ENCODE measurements around the gene LRRC59. TPM values are rescaled to one million over a fixed set of nuclear protein-coding genes. Genes with fewer than 3 reads are reported as not detected.

LRRC59 gene
- total and polyA plus RNA-seq, 2 of the 8 experiments (the other 6 are each of a cell fraction or from before 2014, with no cell fraction given) = 48.3 to 117 TPM

DNA sequence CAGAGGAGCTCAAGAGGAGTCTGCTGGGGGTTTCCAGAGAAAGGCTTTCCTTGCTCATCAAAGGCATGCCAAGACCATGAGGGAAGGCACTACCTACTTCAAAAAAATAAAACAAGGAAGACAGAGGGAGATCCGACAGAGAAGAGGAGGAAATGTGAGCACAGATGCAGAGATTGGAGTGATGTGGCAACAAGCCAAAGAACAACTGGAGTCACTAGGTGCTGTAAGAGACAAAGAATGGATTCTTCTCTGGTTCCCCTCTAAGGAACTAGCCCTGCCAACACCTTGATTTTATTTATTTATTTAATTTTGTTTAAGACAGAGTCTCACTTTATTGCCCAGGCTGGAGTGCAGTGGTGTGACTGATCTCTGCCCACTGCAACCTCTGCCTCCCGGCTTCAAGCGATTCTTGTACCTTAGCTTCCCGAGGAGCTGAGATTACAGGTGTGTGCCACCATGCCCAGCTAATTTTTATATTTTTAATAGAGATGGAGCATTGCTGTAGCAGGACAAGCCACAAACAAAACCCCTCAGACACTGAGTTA is 14.9 kb upstream of the LRRC59 start:
- no peak overlapping the region for H2BK15ac ChIP-seq (ENCODE audit: low read length)
- H2BK120ac ChIP-seq (replicated peaks; ENCODE audit: low read depth, low read length) = no peak overlapping the region
- H3K27me3 ChIP-seq (replicated peaks in 1 of 4; ENCODE audit: control insufficient read depth in 3 of 4, extremely low read depth in 1 of 4, insufficient read depth in 3 of 4, low read length in 3 of 4) = no peaks in the 10 kb centered on the region; a peak in 1 of 7 replicates
- H2BK20ac ChIP-seq (ENCODE audit: low read length) = no peak overlapping the region
- ChIA-PET CTCF (ENCODE audit: partially characterized antibody) (interaction anchor here (0.6 to 1.1 kb wide), 4 partner anchors 14 to 59 kb away, joined by 3 to 6 read pairs (median 3); partner anchors contain the start of genes ACSF2 and LRRC59), POLR2A (ENCODE audit: partially characterized antibody) (no interaction called here)
- no peak overlapping the region for H3K4ac ChIP-seq (replicated peaks; ENCODE audit: insufficient read length, low read depth, low read length)
- H3K4me1 ChIP-seq (replicated peaks in 1 of 4; ENCODE audit: control insufficient read depth in 3 of 4, insufficient read depth in 4 of 4, low read length in 3 of 4) = no peaks in the 10 kb centered on the region
- H4K8ac ChIP-seq (ENCODE audit: extremely low read depth, insufficient read depth, low read length) = no peak overlapping the region
- H2AFZ ChIP-seq (ENCODE audit: low read length) = no peak overlapping the region
- no peak overlapping the region for H3K14ac ChIP-seq (ENCODE audit: insufficient read length)
- no peak overlapping the region for H3K9ac ChIP-seq (replicated peaks in 1 of 4; ENCODE audit: extremely low read depth in 1 of 4, low read depth in 3 of 4, low read length in 3 of 4)
- H3K4me3 ChIP-seq (ENCODE audit: extremely low read depth in 1 of 4, insufficient read depth in 2 of 4, low read depth in 3 of 4, low read length in 4 of 4) = no peak overlapping the region
- H3K56ac ChIP-seq (replicated peaks; ENCODE audit: insufficient read length, low read depth, low read length) = no peak overlapping the region
- DNase-seq (ENCODE audit: low read depth in 1 of 2, low spot score in 2 of 2) (no peak), FAIRE-seq (no peak)
- H4K20me1 ChIP-seq (replicated peaks in 1 of 2; ENCODE audit: control insufficient read depth in 1 of 2, insufficient read depth in 2 of 2, low read length in 2 of 2) = no peaks in the 10 kb centered on the region
- no peak overlapping the region for H3K18ac ChIP-seq (ENCODE audit: extremely low read depth, low read length)
- H3K36me3 ChIP-seq (ENCODE audit: control insufficient read depth in 2 of 4, insufficient read depth in 4 of 4, low read length in 3 of 4) = no peaks in the 10 kb centered on the region
- no peaks in the 10 kb centered on the region for H3K9me3 ChIP-seq (ENCODE audit: insufficient read depth in 2 of 2, low read depth in 1 of 2, low read length in 1 of 2)
- H3K4me2 ChIP-seq (ENCODE audit: insufficient read depth in 1 of 2, low read depth in 2 of 2, low read length in 2 of 2) = no peak overlapping the region
- no peak overlapping the region for H2AK5ac ChIP-seq (ENCODE audit: low read depth, low read length)
- H4K91ac ChIP-seq (replicated peaks; ENCODE audit: insufficient read length, low read length) = no peak overlapping the region
- H2BK5ac ChIP-seq (ENCODE audit: low read depth, low read length) = no peak overlapping the region
- no peak overlapping the region for H3K23ac ChIP-seq (ENCODE audit: insufficient read length)
- H4K5ac ChIP-seq (ENCODE audit: insufficient read length, low read depth, low read length) = no peak overlapping the region
- no peak overlapping the region for H3K27ac ChIP-seq (ENCODE audit: low read depth, low read length)
- no peaks in the 10 kb centered on the region for H3K79me2 ChIP-seq (ENCODE audit: control insufficient read depth in 1 of 2, insufficient read depth in 2 of 2, low read length in 2 of 2)
- H2BK12ac ChIP-seq (ENCODE audit: low read depth, low read length) = no peak overlapping the region
- H3K79me1 ChIP-seq (ENCODE audit: low read depth, low read length) = no peaks in the 10 kb centered on the region
- H3K23me2 ChIP-seq (ENCODE audit: low read depth, low read length) = no peaks in the 10 kb centered on the region
- WGBS, 2 experiments (ENCODE audit: extremely low coverage in 1 of 2, insufficient coverage in 1 of 2, insufficient read length in 1 of 2, insufficient replicate concordance in 2 of 2, low coverage in 1 of 2, low lambda C conversion rate in 2 of 2, missing lambda C conversion rate in 1 of 2) = 98% methylated on average over 4 of the region's 4 CpGs; no CpG with 5 or more reads in 1 of the 2 experiments
- no peak for TF ChIP-seq CBX8 (IDR thresholded peaks at IDR 0.05; ENCODE audit: borderline replicate concordance, low read depth, low read length)
- TF ChIP-seq, protein P1, sequence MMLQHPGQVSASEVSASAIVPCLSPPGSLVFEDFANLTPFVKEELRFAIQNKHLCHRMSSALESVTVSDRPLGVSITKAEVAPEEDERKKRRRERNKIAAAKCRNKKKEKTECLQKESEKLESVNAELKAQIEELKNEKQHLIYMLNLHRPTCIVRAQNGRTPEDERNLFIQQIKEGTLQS (IDR thresholded peaks at IDR 0.05; ENCODE audit: insufficient read depth, low read depth, low read length) = no peak
